ENCODE data around the gene BABAM2. TPM values are rescaled to one million over a fixed set of nuclear protein-coding genes. Genes with fewer than 3 reads are reported as not detected.

BABAM2 gene
- total and polyA plus RNA-seq, 4 donors: 9.9 to 17.0 (median 13.9) TPM

DNA sequence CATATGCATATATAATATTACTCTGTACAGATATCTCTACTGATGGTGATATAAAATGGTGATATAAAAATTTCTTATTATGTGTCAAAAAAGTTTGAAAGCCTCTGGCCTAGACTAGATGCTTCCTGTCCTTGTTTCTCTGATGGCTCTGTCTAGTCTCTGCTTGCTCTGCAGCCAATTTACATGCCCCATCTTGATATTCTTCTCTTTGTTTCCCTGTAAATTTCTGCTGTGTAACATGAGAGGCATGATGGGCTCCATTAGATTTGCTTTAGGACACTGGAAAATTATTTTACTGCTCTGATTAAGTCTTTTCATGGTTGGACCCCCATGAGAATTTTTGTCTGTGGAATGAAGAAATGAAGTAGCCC is 24.3 kb downstream of the BABAM2 start (continued):
- TF ChIP-seq, protein P1, sequence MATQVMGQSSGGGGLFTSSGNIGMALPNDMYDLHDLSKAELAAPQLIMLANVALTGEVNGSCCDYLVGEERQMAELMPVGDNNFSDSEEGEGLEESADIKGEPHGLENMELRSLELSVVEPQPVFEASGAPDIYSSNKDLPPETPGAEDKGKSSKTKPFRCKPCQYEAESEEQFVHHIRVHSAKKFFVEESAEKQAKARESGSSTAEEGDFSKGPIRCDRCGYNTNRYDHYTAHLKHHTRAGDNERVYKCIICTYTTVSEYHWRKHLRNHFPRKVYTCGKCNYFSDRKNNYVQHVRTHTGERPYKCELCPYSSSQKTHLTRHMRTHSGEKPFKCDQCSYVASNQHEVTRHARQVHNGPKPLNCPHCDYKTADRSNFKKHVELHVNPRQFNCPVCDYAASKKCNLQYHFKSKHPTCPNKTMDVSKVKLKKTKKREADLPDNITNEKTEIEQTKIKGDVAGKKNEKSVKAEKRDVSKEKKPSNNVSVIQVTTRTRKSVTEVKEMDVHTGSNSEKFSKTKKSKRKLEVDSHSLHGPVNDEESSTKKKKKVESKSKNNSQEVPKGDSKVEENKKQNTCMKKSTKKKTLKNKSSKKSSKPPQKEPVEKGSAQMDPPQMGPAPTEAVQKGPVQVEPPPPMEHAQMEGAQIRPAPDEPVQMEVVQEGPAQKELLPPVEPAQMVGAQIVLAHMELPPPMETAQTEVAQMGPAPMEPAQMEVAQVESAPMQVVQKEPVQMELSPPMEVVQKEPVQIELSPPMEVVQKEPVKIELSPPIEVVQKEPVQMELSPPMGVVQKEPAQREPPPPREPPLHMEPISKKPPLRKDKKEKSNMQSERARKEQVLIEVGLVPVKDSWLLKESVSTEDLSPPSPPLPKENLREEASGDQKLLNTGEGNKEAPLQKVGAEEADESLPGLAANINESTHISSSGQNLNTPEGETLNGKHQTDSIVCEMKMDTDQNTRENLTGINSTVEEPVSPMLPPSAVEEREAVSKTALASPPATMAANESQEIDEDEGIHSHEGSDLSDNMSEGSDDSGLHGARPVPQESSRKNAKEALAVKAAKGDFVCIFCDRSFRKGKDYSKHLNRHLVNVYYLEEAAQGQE (IDR thresholded peaks at IDR 0.05): no peak
- TF ChIP-seq RXRA (IDR thresholded peaks at IDR 0.05): no peak
- TF ChIP-seq TAF1 (conservative IDR thresholded peaks at IDR 0.05): no peak
- no peak for TF ChIP-seq JUND (IDR thresholded peaks at IDR 0.05)
- TF ChIP-seq HNF4G (IDR thresholded peaks at IDR 0.05): no peak

DNA sequence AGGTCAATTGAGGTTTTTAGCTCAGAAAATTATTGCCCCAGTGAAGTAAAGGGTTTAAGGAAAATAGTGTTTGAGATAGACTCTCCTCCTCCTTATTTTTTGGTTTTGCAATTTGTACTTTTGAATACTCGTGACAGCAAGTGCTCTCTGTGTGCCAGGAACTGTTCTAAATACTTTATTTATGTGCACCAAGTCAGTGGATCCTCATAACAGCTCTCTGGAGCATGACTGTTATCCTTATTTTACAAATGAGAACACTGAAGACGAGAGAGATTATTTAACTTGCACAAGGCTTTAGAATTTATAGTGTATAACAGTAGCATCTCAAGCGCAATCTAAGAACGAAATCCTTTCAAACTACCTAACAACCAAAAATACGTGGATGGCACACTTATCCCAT is 24.7 kb downstream of the BABAM2 start:
- H3K4me1 ChIP-seq (ENCODE audit: control insufficient read depth in 4 of 4, insufficient read depth in 4 of 4, low read length in 3 of 4): peaks cover 5 to 11% (median 6%) of the 10 kb centered on the region in 4 donors
- 61% methylated on average over 5 of the region's 5 CpGs for WGBS
- DNase-seq (ENCODE audit: low spot score): no peak
- H3K27me3 ChIP-seq (ENCODE audit: control insufficient read depth in 4 of 4, insufficient read depth in 4 of 4, low read length in 3 of 4): no peaks in the 10 kb centered on the region
- TF ChIP-seq NR2F2 (IDR thresholded peaks at IDR 0.05): no peak
- no peak for TF ChIP-seq HNF4G (IDR thresholded peaks at IDR 0.05)
- no peak for TF ChIP-seq YY1 (IDR thresholded peaks at IDR 0.05)
- TF ChIP-seq, protein P2, sequence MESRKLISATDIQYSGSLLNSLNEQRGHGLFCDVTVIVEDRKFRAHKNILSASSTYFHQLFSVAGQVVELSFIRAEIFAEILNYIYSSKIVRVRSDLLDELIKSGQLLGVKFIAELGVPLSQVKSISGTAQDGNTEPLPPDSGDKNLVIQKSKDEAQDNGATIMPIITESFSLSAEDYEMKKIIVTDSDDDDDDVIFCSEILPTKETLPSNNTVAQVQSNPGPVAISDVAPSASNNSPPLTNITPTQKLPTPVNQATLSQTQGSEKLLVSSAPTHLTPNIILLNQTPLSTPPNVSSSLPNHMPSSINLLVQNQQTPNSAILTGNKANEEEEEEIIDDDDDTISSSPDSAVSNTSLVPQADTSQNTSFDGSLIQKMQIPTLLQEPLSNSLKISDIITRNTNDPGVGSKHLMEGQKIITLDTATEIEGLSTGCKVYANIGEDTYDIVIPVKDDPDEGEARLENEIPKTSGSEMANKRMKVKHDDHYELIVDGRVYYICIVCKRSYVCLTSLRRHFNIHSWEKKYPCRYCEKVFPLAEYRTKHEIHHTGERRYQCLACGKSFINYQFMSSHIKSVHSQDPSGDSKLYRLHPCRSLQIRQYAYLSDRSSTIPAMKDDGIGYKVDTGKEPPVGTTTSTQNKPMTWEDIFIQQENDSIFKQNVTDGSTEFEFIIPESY (IDR thresholded peaks at IDR 0.05): no peak
- TF ChIP-seq, protein P3, sequence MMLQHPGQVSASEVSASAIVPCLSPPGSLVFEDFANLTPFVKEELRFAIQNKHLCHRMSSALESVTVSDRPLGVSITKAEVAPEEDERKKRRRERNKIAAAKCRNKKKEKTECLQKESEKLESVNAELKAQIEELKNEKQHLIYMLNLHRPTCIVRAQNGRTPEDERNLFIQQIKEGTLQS (IDR thresholded peaks at IDR 0.05): no peak
- TF ChIP-seq FOXA1 (IDR thresholded peaks at IDR 0.05): no peak
- TF ChIP-seq RAD21 (IDR thresholded peaks at IDR 0.05): no peak
- TF ChIP-seq, protein P4, sequence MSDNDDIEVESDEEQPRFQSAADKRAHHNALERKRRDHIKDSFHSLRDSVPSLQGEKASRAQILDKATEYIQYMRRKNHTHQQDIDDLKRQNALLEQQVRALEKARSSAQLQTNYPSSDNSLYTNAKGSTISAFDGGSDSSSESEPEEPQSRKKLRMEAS (IDR thresholded peaks at IDR 0.05): no peak
- no peak for TF ChIP-seq RXRA (IDR thresholded peaks at IDR 0.05)
- TF ChIP-seq GABPA (IDR thresholded peaks at IDR 0.05 in 1 of 2, conservative IDR thresholded peaks at IDR 0.05 in 1 of 2): no peak
- TF ChIP-seq, protein P5, sequence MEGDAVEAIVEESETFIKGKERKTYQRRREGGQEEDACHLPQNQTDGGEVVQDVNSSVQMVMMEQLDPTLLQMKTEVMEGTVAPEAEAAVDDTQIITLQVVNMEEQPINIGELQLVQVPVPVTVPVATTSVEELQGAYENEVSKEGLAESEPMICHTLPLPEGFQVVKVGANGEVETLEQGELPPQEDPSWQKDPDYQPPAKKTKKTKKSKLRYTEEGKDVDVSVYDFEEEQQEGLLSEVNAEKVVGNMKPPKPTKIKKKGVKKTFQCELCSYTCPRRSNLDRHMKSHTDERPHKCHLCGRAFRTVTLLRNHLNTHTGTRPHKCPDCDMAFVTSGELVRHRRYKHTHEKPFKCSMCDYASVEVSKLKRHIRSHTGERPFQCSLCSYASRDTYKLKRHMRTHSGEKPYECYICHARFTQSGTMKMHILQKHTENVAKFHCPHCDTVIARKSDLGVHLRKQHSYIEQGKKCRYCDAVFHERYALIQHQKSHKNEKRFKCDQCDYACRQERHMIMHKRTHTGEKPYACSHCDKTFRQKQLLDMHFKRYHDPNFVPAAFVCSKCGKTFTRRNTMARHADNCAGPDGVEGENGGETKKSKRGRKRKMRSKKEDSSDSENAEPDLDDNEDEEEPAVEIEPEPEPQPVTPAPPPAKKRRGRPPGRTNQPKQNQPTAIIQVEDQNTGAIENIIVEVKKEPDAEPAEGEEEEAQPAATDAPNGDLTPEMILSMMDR (IDR thresholded peaks at IDR 0.05; ENCODE audit: low read depth, low read length, missing input control): no peak
- TF ChIP-seq EGR1 (IDR thresholded peaks at IDR 0.05; ENCODE audit: low read depth in 2 of 2): no peak
- TF ChIP-seq, protein P1 (IDR thresholded peaks at IDR 0.05): no peak
- no peak overlapping the region for H3K4me3 ChIP-seq (ENCODE audit: low read depth in 1 of 3, low read length in 3 of 3)
- no peaks in the 10 kb centered on the region for H3K9me3 ChIP-seq (ENCODE audit: control insufficient read depth in 4 of 4, low read length in 3 of 4)
- H3K9ac ChIP-seq (ENCODE audit: low read depth in 1 of 2, low read length in 2 of 2): no peak overlapping the region
- no peak overlapping the region for H3K27ac ChIP-seq (ENCODE audit: low read depth in 1 of 2, low read length in 2 of 2)
- H3K36me3 ChIP-seq (ENCODE audit: control insufficient read depth in 4 of 4, insufficient read depth in 3 of 4, low read depth in 1 of 4, low read length in 3 of 4): no peaks in the 10 kb centered on the region

Measured in liver (tissue), 9 donors.